Natural killer cell (primary cell): ENCODE results near the gene BTBD10. TPM values are rescaled to one million over a fixed set of nuclear protein-coding genes. Genes with fewer than 3 reads are reported as not detected.

ENCODE experiments used
- ATAC-seq, 3 donors: fragments of 150-1000 bp in 2 of 3; fragments of 200-7000 bp in 1 of 3; cut with Tn5 transposase; 1 replicate in 1 of 3; 2 replicates in 2 of 3; pipeline ENCODE4 v1.10.0; 2021; ENCODE audit warnings: mild to moderate bottlenecking in 2 of 3, moderate library complexity in 2 of 3
- DNase-seq, 2 donors: peaks; one replicate each; pipeline versions ENCODE4 v3.0.0 to v3.0.0-alpha.2; 2013 to 2021; ENCODE audit warnings: mixed read lengths in 1 of 2
- H3K27ac ChIP-seq: one replicate; pipeline ENCODE4 v1.5.1; 2013; ENCODE audit warnings: mild to moderate bottlenecking, low read length
- H3K27me3 ChIP-seq: one replicate; pipeline ENCODE4 v1.6.1; 2013; ENCODE audit warnings: low read length; ENCODE audit not compliant: control insufficient read depth, insufficient read depth
- H3K36me3 ChIP-seq: one replicate; pipeline ENCODE4 v1.6.1; 2013; ENCODE audit warnings: low read length; ENCODE audit not compliant: control insufficient read depth, insufficient read depth
- H3K4me1 ChIP-seq: one replicate; pipeline ENCODE4 v1.6.1; 2013; ENCODE audit warnings: low read length; ENCODE audit not compliant: control insufficient read depth, insufficient read depth
- H3K4me3 ChIP-seq: one replicate; pipeline ENCODE4 v1.5.1; 2013; ENCODE audit warnings: low read length
- H3K9me3 ChIP-seq: one replicate; pipeline ENCODE4 v1.6.1; 2013; ENCODE audit warnings: low read length; ENCODE audit not compliant: control insufficient read depth, insufficient read depth
- H3K27ac Mint-ChIP-seq, 2 donors: one replicate each; pipeline ENCODE4 v1.8.0; 2022; ENCODE audit warnings: mild to moderate bottlenecking in 2 of 2, mixed read lengths in 2 of 2, moderate library complexity in 1 of 2
- H3K27me3 Mint-ChIP-seq, 2 donors: one replicate each; pipeline ENCODE4 v1.8.0; 2022; ENCODE audit warnings: low read depth in 2 of 2, mixed read lengths in 2 of 2
- H3K36me3 Mint-ChIP-seq: one replicate; pipeline ENCODE4 v1.8.0; 2022; ENCODE audit warnings: mixed read lengths
- H3K4me1 Mint-ChIP-seq, 2 donors: one replicate each; pipeline ENCODE4 v1.8.0; 2022; ENCODE audit warnings: mixed read lengths in 2 of 2
- H3K4me3 Mint-ChIP-seq: one replicate; pipeline ENCODE4 v1.8.0; 2022; ENCODE audit warnings: mild to moderate bottlenecking, moderate library complexity, mixed read lengths
- H3K9me3 Mint-ChIP-seq, 2 donors: one replicate each; pipeline ENCODE4 v1.8.0; 2022; ENCODE audit warnings: mixed read lengths in 2 of 2
- CTCF ChIP-seq: fragments of 200-600 bp; IDR thresholded peaks from one replicate; pipeline ENCODE4 v1.8.0; 2022; ENCODE audit warnings: antibody characterized with exemption
- whole genome bisulfite sequencing: methylation state at CpG from one replicate; pipeline ENCODE4 v1.1.7; 2013; ENCODE audit warnings: missing lambda C conversion rate; ENCODE audit not compliant: insufficient coverage; 5-methylcytosine and 5-hydroxymethylcytosine counted together
- intact Hi-C: fragments of 100-400 bp; cut with micrococcal nuclease; formaldehyde crosslinking; loops from one replicate; pipeline ENCODE4 v1.14.2; 2022
- total RNA-seq, 4 donors: library from RNA; stranded (reverse); fragments of 120-200 nt in 1 of 4; gene quantifications; one replicate each; pipeline versions ENCODE4 v1.2.3 to v1.2.4, GENCODE V29; 2013 to 2022

Gene BTBD10
- total RNA-seq, 3 donors from 2014 or later (not counting 1 experiment from before 2014, with no cell fraction given): 18.0 to 26.9 (median 23.2) TPM

- peak overlapping the region; percentile 52 for H3K27ac ChIP-seq
- peaks cover 30% of the 10 kb centered on the region for H3K4me1 ChIP-seq
- H3K27ac Mint-ChIP-seq: peak overlapping the region; percentile 88 to 91
These were observed 124.5 kb downstream of the BTBD10 start for GRCh38 chr11:13338427-13339069.

GRCh38 chr11:13338019-13338426 lies 125.0 kb downstream of the BTBD10 start:
- Histone ChIP-seq H3K27me3 (no peaks in the 10 kb centered on the region), H3K9me3 (no peaks in the 10 kb centered on the region), H3K4me1 (peaks cover 35% of the 10 kb centered on the region), H3K4me3 (peak overlapping the region; percentile 5), H3K27ac (peak overlapping the region; percentile 52), H3K36me3 (no peaks in the 10 kb centered on the region)
- 13% methylated on average over 4 of the region's 5 CpGs for WGBS
- Mint-ChIP-seq H3K27me3 (no peaks in the 10 kb centered on the region), H3K9me3 (no peaks in the 10 kb centered on the region), H3K4me1 (peaks cover 78 to 82% of the 10 kb centered on the region in 2 donors), H3K36me3 (no peaks in the 10 kb centered on the region), H3K27ac (peak overlapping the region; percentile 88 to 91), H3K4me3 (peak overlapping the region; percentile 86)
- TF ChIP-seq CTCF: no peak
- DNase-seq (peak in 1 of 2 donors; percentile 32), ATAC-seq (peak; percentile 30 to 65 (median 55))
- intact Hi-C loops: no loop called here

More at GRCh38 chr11:13338427-13339069, 124.5 kb downstream of the BTBD10 start:
- Mint-ChIP-seq H3K4me1 (peaks cover 77 to 83% of the 10 kb centered on the region in 2 donors), H3K9me3 (no peaks in the 10 kb centered on the region), H3K4me3 (peak overlapping the region; percentile 86), H3K27me3 (no peaks in the 10 kb centered on the region), H3K36me3 (no peaks in the 10 kb centered on the region)
- no peak for TF ChIP-seq CTCF
- intact Hi-C loops: no loop called here
- DNase-seq: no peak
- peak; percentile 17 to 30 (median 24) for ATAC-seq
- 45% methylated on average over 8 of the region's 9 CpGs for WGBS
- Histone ChIP-seq H3K9me3 (no peaks in the 10 kb centered on the region), H3K36me3 (no peaks in the 10 kb centered on the region), H3K27me3 (no peaks in the 10 kb centered on the region), H3K4me3 (peak overlapping the region; percentile 5)

Other genes starting within 250 kb of the BTBD10 start
- gene BMAL1, start 185.4 kb downstream of the BTBD10 start, total RNA-seq: 100 to 1,000 TPM; 142 to 162 (median 145) TPM
- not detected for gene PTH, start 32.8 kb upstream of the BTBD10 start, total RNA-seq
- 10 to 100 TPM; 59.5 to 74.7 (median 74.6) TPM for gene FAR1, start 205.4 kb upstream of the BTBD10 start, total RNA-seq